ENCODE data around the gene CCR7. TPM values are rescaled to one million over a fixed set of nuclear protein-coding genes. Genes with fewer than 3 reads are reported as not detected.

Gene CCR7
- total and polyA plus RNA-seq, 2 of the 8 experiments (the other 6 are each of a cell fraction or from before 2014, with no cell fraction given) = 0.12 to 0.17 TPM

GRCh38 chr17:40522250-40522960 lies 42.9 kb downstream of the CCR7 start (continued):
- TF ChIP-seq YY1 (IDR thresholded peaks at IDR 0.05; ENCODE audit: low read depth, low read length) (no peak), SRF (IDR thresholded peaks at IDR 0.05; ENCODE audit: low read depth, low read length) (no peak), HDAC2 (IDR thresholded peaks at IDR 0.05; ENCODE audit: borderline replicate concordance in 1 of 2, low read depth in 2 of 2, low read length in 2 of 2) (no peak), TBP (IDR thresholded peaks at IDR 0.05; ENCODE audit: low read depth, low read length) (no peak)
